ENCODE data around the gene FAM219A. TPM values are rescaled to one million over a fixed set of nuclear protein-coding genes. Genes with fewer than 3 reads are reported as not detected.

Gene FAM219A
- total RNA-seq, 2 experiments from 2014 or later: 11.1 to 11.6 TPM

DNA sequence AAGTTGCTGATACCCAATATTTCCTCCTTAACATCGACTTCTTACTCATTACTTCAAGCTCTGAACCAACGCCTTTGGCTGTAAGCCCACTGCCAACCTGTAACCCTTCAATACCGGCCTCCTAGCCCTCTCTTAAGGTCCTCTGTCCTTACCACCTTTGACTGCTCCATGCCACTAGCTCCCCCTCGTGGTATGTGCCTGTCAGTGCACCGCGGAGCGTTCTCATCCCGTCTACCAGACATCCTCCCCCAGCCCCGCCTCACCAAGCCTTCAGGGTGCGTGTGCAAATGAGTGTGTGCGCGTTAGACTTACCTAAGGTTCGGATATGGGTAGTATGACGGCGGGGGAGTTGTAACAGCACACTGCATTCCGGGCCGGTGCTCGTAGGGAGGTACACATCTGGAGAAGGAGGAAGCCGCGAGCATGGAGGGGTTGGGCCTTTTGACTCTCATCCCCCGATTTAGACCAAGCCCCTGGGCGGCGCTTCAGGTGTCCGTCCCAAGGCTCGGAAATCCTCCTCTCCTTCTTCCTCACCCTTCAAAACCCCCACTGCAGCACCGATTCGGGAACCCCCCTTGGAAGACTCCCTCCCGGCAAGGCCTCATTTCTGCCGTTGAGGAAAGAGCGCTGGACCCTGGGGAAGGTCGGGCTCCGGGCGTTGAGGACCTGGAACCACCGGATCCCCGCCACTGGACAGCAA is 78.9 kb downstream of the FAM219A start:
- Mint-ChIP-seq H3K9me3 (no peaks in the 10 kb centered on the region), H3K4me1 (ENCODE audit: low read depth) (peaks cover 30% of the 10 kb centered on the region), H3K27me3 (ENCODE audit: low read depth) (no peaks in the 10 kb centered on the region), H3K27ac (no peak overlapping the region), H3K4me3 (peak overlapping the region; percentile 75), H3K36me3 (ENCODE audit: low read depth) (no peaks in the 10 kb centered on the region)
- peak; percentile 98 for DNase-seq
- CTCF ChIA-PET: interaction anchor here (0.6 to 6.4 kb wide), 14 partner anchors 8 to 330 kb away, joined by 3 to 89 read pairs (median 4); no protein-coding TSS in a partner anchor
- intact Hi-C loops (cut with micrococcal nuclease): loop anchor here (1.0 to 5.0 kb wide), 11 partner anchors 47 to 737 kb away; partner anchors contain the start of genes DNAI1, DNAJB5, FAM219A and KIF24

- H3K4me3 Mint-ChIP-seq: no peak overlapping the region
- intact Hi-C loops (cut with micrococcal nuclease): loop anchor here (1.0 to 5.0 kb wide), 8 partner anchors 46 to 609 kb away; partner anchors contain the start of genes DNAI1, DNAJB5, FAM219A and UBE2R2
- no peaks in the 10 kb centered on the region for H3K36me3 Mint-ChIP-seq (ENCODE audit: low read depth)
- no peaks in the 10 kb centered on the region for H3K9me3 Mint-ChIP-seq
- no peaks in the 10 kb centered on the region for H3K27me3 Mint-ChIP-seq (ENCODE audit: low read depth)
- no peak overlapping the region for H3K27ac Mint-ChIP-seq
- no peak for DNase-seq
- peaks cover 30% of the 10 kb centered on the region for H3K4me1 Mint-ChIP-seq (ENCODE audit: low read depth)
- CTCF ChIA-PET: interaction anchor here (0.7 to 6.4 kb wide), 14 partner anchors 9 to 329 kb away, joined by 3 to 89 read pairs (median 4); no protein-coding TSS in a partner anchor
Observed at GRCh38 chr9:34378376-34379060, 79.9 kb downstream of the FAM219A start.

- Mint-ChIP-seq H3K36me3 (ENCODE audit: low read depth) (no peaks in the 10 kb centered on the region), H3K27ac (no peak overlapping the region), H3K27me3 (ENCODE audit: low read depth) (no peaks in the 10 kb centered on the region), H3K4me3 (peak overlapping the region; percentile 80), H3K4me1 (ENCODE audit: low read depth) (peaks cover 30% of the 10 kb centered on the region), H3K9me3 (no peaks in the 10 kb centered on the region)
- DNase-seq: no peak
- CTCF ChIA-PET: interaction anchor here (0.7 to 6.4 kb wide), 8 partner anchors 27 to 227 kb away, joined by 3 to 89 read pairs (median 3); no protein-coding TSS in a partner anchor
- intact Hi-C loops (cut with micrococcal nuclease): loop anchor here (1.0 to 5.0 kb wide), 3 partner anchors 49 to 610 kb away; partner anchors contain the start of genes DCAF12, DNAJB5, KIF24 and NUDT2
Observed at GRCh38 chr9:34377404-34377746, 81.0 kb downstream of the FAM219A start.

- no peak within 1 kb of the TSS for H3K27ac Mint-ChIP-seq
- H3K4me3 Mint-ChIP-seq: peak within 1 kb of the TSS; percentile 80
- H3K4me1 Mint-ChIP-seq (ENCODE audit: low read depth): peaks cover 30% of the 10 kb centered on the region
- peak; percentile 97 for DNase-seq
- CTCF ChIA-PET: interaction anchor here (0.6 to 6.4 kb wide), 8 partner anchors 27 to 227 kb away, joined by 3 to 89 read pairs (median 3); no protein-coding TSS in a partner anchor
- H3K9me3 Mint-ChIP-seq: no peaks in the 10 kb centered on the region
- intact Hi-C loops (cut with micrococcal nuclease): loop anchor here (1.0 to 5.0 kb wide), 3 partner anchors 48 to 611 kb away; partner anchors contain the start of genes DCAF12, DNAJB5, KIF24 and NUDT2
- no peaks in the 10 kb centered on the region for H3K36me3 Mint-ChIP-seq (ENCODE audit: low read depth)
- no peaks in the 10 kb centered on the region for H3K27me3 Mint-ChIP-seq (ENCODE audit: low read depth)
Observed at GRCh38 chr9:34376596-34377403, 81.6 kb downstream of the FAM219A start, which contains the start of gene MYORG. MYORG (minus strand) TSS chr9:34376898; CDS start chr9:34372943, 3,955 bp downstream.

DNA sequence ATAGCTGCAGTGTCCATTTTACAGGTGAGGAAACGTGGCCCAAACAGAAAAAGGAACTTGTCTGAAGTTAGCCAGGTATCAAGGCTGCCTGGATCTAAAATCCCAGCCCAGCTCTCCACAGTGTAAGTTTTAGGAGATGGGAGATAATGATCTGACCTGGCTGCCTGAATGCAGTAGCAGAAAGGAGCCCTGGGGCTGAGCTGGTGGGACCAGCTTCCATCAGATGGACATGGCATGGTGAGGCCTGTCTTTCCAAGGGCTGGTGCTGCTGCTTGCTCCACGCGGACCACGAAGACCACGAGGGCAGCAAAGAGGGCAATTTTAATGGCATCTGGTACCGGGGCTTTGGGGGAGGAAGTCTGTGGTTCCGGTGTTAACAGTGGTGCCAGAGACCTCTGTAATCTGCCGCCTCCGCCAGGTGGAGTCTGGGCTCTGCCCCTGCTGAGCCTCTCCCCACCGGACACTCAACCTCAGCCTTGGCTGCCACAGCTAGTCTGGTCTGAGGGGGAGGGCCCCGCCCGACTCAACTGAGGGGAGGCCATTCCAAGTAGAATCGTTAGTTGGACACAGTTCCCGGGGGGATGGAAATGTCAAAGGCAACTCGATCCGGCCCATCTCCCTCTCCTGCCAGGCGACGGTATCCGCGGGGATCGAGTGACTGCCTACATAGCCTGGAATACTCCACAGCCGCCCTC is 82.3 kb downstream of the FAM219A start:
- intact Hi-C loops (cut with micrococcal nuclease): loop anchor here (2.0 to 5.0 kb wide), 2 partner anchors 47 to 611 kb away; partner anchors contain the start of genes DNAJB5, KIF24 and NUDT2
- H3K4me3 Mint-ChIP-seq: peak overlapping the region; percentile 80
- peak; percentile 59 for DNase-seq
- H3K36me3 Mint-ChIP-seq (ENCODE audit: low read depth): no peaks in the 10 kb centered on the region
- H3K27me3 Mint-ChIP-seq (ENCODE audit: low read depth): no peaks in the 10 kb centered on the region
- CTCF ChIA-PET: interaction anchor here (1.0 to 6.4 kb wide), 5 partner anchors 12 to 124 kb away, joined by 4 to 89 read pairs (median 6); no protein-coding TSS in a partner anchor
- H3K9me3 Mint-ChIP-seq: no peaks in the 10 kb centered on the region
- no peak overlapping the region for H3K27ac Mint-ChIP-seq
- peaks cover 25% of the 10 kb centered on the region for H3K4me1 Mint-ChIP-seq (ENCODE audit: low read depth)

DNA sequence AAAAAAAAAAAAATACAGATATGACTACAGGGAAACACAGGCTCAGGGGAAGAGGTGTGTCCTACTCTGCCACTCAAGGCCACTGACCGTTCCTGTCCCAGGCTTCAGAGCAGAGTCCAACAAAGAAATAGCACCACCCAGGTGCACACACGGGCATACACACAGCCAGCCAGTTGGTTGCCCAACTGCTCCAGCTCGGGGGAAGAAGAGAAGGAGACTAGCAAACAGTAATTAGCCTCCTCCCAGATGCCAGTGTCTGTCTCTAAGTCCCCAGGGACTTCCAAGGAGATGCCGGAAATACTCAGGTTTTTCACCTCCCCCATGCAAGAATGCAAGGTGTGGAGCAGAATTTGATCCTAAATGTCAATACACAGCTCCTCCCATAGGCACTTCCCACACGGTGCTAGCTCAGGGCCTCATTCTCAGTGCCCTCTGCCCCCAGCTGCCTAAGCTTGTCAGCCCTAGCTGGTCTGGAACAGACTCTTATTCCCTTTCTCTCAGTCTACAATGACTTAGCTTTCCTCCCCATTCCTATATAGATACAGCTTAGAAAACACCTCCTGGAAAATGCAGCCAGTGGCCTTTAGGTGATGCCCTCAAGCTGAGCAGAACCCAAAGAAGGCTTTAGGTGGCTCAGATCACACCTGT is 83.3 kb downstream of the FAM219A start:
- H3K9me3 Mint-ChIP-seq: no peaks in the 10 kb centered on the region
- no peaks in the 10 kb centered on the region for H3K27me3 Mint-ChIP-seq (ENCODE audit: low read depth)
- intact Hi-C loops (cut with micrococcal nuclease): loop anchor here (5.0 kb wide), 1 partner anchor 612 kb away; the partner anchor contains the start of gene DNAJB5

GRCh38 chr9:34374339-34374738 is 84.0 kb downstream of the FAM219A start:
- CTCF ChIA-PET: interaction anchor here (0.8 to 2.3 kb wide), 4 partner anchors 11 to 413 kb away, joined by 3 to 6 read pairs (median 4); no protein-coding TSS in a partner anchor
- H3K36me3 Mint-ChIP-seq (ENCODE audit: low read depth): no peaks in the 10 kb centered on the region
- DNase-seq: no peak
- no peaks in the 10 kb centered on the region for H3K27me3 Mint-ChIP-seq (ENCODE audit: low read depth)
- no peak overlapping the region for H3K4me3 Mint-ChIP-seq
- H3K27ac Mint-ChIP-seq: no peak overlapping the region
- no peaks in the 10 kb centered on the region for H3K9me3 Mint-ChIP-seq
- peaks cover 11% of the 10 kb centered on the region for H3K4me1 Mint-ChIP-seq (ENCODE audit: low read depth)
- intact Hi-C loops (cut with micrococcal nuclease): no loop called here

More for the DNA sequence above, 83.3 kb downstream of the FAM219A start:
- Mint-ChIP-seq H3K36me3 (ENCODE audit: low read depth) (no peaks in the 10 kb centered on the region), H3K4me3 (no peak overlapping the region), H3K27ac (no peak overlapping the region), H3K4me1 (ENCODE audit: low read depth) (peaks cover 18% of the 10 kb centered on the region)
- CTCF ChIA-PET: interaction anchor here (0.5 to 6.4 kb wide), 7 partner anchors 11 to 414 kb away, joined by 3 to 89 read pairs (median 4); no protein-coding TSS in a partner anchor
- DNase-seq: no peak

DNA sequence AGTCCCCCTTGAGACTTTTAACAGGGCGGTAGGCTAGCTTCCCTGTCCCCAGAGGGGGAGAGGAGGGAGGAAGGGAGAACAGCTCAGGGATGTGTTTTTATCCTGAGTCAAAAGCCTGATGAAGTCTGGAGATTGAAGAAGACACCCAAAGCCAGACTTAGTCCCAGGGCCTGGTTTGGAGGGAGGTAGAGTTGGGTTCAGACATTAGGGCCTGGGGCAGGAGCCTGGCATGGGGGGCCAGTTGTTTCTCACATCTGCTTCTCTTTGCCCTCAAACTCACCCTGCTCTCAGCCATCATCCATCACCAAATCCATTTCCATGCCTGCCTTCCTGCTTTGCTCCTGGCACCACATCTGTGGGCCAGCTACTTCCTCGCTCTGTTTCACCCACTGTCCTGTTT is 84.6 kb downstream of the FAM219A start:
- intact Hi-C loops (cut with micrococcal nuclease): no loop called here
- H3K27me3 Mint-ChIP-seq (ENCODE audit: low read depth): no peaks in the 10 kb centered on the region
- no peak for DNase-seq
- no peaks in the 10 kb centered on the region for H3K36me3 Mint-ChIP-seq (ENCODE audit: low read depth)
- H3K4me3 Mint-ChIP-seq: no peak overlapping the region
- peaks cover 9% of the 10 kb centered on the region for H3K4me1 Mint-ChIP-seq (ENCODE audit: low read depth)
- CTCF ChIA-PET: interaction anchor here (1.4 to 1.8 kb wide), 3 partner anchors 30 to 120 kb away, joined by 3 to 5 read pairs (median 4); no protein-coding TSS in a partner anchor
- no peak overlapping the region for H3K27ac Mint-ChIP-seq
- no peaks in the 10 kb centered on the region for H3K9me3 Mint-ChIP-seq

DNA sequence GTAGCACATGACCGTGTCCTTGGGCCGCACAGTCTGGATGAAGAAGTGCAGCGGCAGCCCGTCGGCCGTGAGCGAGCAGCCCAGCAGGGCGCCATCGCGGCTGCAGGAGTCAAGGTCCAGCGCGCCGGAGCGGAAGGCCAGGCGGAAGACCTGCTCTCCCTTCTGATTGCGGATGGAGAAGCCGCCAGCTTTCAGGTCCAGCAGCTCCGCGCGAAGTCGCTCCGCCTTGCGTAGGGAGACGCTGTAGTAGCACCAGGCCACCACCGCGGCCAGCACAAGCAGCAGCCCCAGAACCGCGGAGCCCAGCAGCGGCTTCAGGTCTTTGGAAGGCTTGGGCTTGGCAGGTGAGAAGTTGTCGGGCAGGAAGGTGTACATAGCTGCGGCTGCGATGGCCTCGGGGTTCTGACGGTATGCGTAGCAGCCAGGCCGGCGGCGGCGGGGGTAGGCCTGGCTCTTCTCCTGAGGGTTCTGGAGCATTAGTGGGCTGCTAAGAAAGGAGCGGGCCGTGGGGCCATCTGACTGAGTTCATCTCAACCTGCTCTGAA is 85.8 kb downstream of the FAM219A start:
- no peaks in the 10 kb centered on the region for H3K36me3 Mint-ChIP-seq (ENCODE audit: low read depth)
- H3K4me3 Mint-ChIP-seq: no peak overlapping the region
- CTCF ChIA-PET: interaction anchor here (1.7 kb wide), 1 partner anchor 40 kb away, joined by 4 read pairs; no protein-coding TSS in a partner anchor
- H3K9me3 Mint-ChIP-seq: no peaks in the 10 kb centered on the region
- H3K27ac Mint-ChIP-seq: no peak overlapping the region
- H3K27me3 Mint-ChIP-seq (ENCODE audit: low read depth): no peaks in the 10 kb centered on the region
- intact Hi-C loops (cut with micrococcal nuclease): no loop called here
- DNase-seq: no peak
- peaks cover 6% of the 10 kb centered on the region for H3K4me1 Mint-ChIP-seq (ENCODE audit: low read depth)

GRCh38 chr9:34371886-34372466 is 86.4 kb downstream of the FAM219A start:
- DNase-seq: no peak
- H3K27me3 Mint-ChIP-seq (ENCODE audit: low read depth): no peaks in the 10 kb centered on the region
- H3K4me3 Mint-ChIP-seq: no peak overlapping the region
- intact Hi-C loops (cut with micrococcal nuclease): no loop called here
- H3K36me3 Mint-ChIP-seq (ENCODE audit: low read depth): peaks cover 2% of the 10 kb centered on the region
- peaks cover 2% of the 10 kb centered on the region for H3K9me3 Mint-ChIP-seq
- peaks cover 5% of the 10 kb centered on the region for H3K4me1 Mint-ChIP-seq (ENCODE audit: low read depth)
- no peak overlapping the region for H3K27ac Mint-ChIP-seq
- CTCF ChIA-PET: interaction anchor here (1.7 kb wide), 1 partner anchor 39 kb away, joined by 4 read pairs; no protein-coding TSS in a partner anchor
